ENCODE measurements around the gene SMURF2. TPM values are rescaled to one million over a fixed set of nuclear protein-coding genes. Genes with fewer than 3 reads are reported as not detected.

The SMURF2 gene
- total RNA-seq, 1 experiment from 2014 or later = 35.3 TPM

DNA sequence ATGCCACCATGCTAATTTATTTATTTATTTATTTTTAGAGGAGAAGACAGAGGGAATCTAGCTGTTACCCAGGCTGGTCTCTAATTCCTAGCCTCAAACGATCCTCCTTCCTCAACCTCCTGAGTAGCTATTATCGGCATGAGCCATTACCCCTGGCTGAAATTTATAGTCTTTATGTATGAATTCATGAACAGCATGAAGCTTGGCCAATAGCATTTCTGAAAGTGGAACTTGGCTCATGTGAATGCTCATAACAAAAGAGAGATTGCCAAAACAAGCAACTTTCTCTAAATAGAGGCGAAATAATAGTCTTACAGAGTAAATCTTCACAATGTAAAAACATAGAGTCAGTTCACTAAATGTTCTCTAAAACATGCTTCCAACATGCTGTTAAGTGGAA, 30.1 kb upstream of the SMURF2 start:
- Histone ChIP-seq H3K23me2 (ENCODE audit: insufficient read length, low read depth, low read length, poor library complexity, severe bottlenecking) (no peaks in the 10 kb centered on the region), H3T11ph (ENCODE audit: low read length) (no peak overlapping the region), H3K79me1 (ENCODE audit: insufficient read depth, low read depth, low read length, poor library complexity, severe bottlenecking) (no peaks in the 10 kb centered on the region), H3K18ac (ENCODE audit: insufficient read length, low read depth, low read length) (no peak overlapping the region), H4K91ac (ENCODE audit: insufficient read length, low read depth, low read length) (no peak overlapping the region), H4K20me1 (ENCODE audit: control insufficient read depth, insufficient read depth, insufficient read length) (no peaks in the 10 kb centered on the region), H3K4me1 (ENCODE audit: insufficient read depth, low read length) (no peaks in the 10 kb centered on the region), H2BK20ac (ENCODE audit: low read depth, low read length, poor library complexity, severe bottlenecking) (no peak overlapping the region), H2BK15ac (ENCODE audit: low read depth, low read length) (no peak overlapping the region), H3K14ac (ENCODE audit: insufficient read depth, low read length) (no peak overlapping the region), H2BK12ac (ENCODE audit: insufficient read length, low read depth, low read length) (no peak overlapping the region), H3K9ac (ENCODE audit: extremely low read depth, insufficient read length, low read length) (no peak overlapping the region), H3K9me3 (ENCODE audit: control insufficient read depth, low read depth, low read length) (no peaks in the 10 kb centered on the region), H3K56ac (ENCODE audit: insufficient read length, low read depth, low read length) (no peak overlapping the region), H2BK120ac (ENCODE audit: low read depth, low read length, poor library complexity, severe bottlenecking) (no peak overlapping the region), H4K5ac (ENCODE audit: insufficient read length, low read depth, low read length) (no peak overlapping the region), H3K4ac (ENCODE audit: low read depth, low read length) (no peak overlapping the region), H4K8ac (replicated peaks; ENCODE audit: insufficient read length, low read depth, low read length) (no peak overlapping the region), H3K4me2 (ENCODE audit: insufficient read depth, insufficient read length, low read length) (no peak overlapping the region), H2AK5ac (ENCODE audit: insufficient read length, low read length) (no peak overlapping the region), H3K27ac (ENCODE audit: insufficient read length, low read depth, low read length) (no peak overlapping the region), H2BK5ac (ENCODE audit: insufficient read length, low read length) (no peak overlapping the region), H3K23ac (ENCODE audit: insufficient read length, low read depth, low read length) (no peak overlapping the region), H2AFZ (ENCODE audit: low read length) (no peak overlapping the region), H3K79me2 (ENCODE audit: insufficient read depth, low read length) (no peaks in the 10 kb centered on the region), H3K27me3 (ENCODE audit: insufficient read depth, low read length) (no peaks in the 10 kb centered on the region)
- H3K27ac Mint-ChIP-seq = no peak overlapping the region
- H3K4me1 Mint-ChIP-seq = no peaks in the 10 kb centered on the region
- TF ChIP-seq, protein P1, sequence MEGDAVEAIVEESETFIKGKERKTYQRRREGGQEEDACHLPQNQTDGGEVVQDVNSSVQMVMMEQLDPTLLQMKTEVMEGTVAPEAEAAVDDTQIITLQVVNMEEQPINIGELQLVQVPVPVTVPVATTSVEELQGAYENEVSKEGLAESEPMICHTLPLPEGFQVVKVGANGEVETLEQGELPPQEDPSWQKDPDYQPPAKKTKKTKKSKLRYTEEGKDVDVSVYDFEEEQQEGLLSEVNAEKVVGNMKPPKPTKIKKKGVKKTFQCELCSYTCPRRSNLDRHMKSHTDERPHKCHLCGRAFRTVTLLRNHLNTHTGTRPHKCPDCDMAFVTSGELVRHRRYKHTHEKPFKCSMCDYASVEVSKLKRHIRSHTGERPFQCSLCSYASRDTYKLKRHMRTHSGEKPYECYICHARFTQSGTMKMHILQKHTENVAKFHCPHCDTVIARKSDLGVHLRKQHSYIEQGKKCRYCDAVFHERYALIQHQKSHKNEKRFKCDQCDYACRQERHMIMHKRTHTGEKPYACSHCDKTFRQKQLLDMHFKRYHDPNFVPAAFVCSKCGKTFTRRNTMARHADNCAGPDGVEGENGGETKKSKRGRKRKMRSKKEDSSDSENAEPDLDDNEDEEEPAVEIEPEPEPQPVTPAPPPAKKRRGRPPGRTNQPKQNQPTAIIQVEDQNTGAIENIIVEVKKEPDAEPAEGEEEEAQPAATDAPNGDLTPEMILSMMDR (conservative IDR thresholded peaks at IDR 0.05) = no peak
- H3K27me3 Mint-ChIP-seq (ENCODE audit: low read depth) = no peaks in the 10 kb centered on the region; the same call in 1 of the 2 replicates
- no peak for DNase-seq
- no peaks in the 10 kb centered on the region for H3K36me3 Mint-ChIP-seq (ENCODE audit: insufficient read depth in 1 of 3, low read depth in 3 of 3)
- no peak overlapping the region for H3K4me3 Mint-ChIP-seq
- H3K9me3 Mint-ChIP-seq = no peaks in the 10 kb centered on the region
- WGBS (ENCODE audit: extremely low coverage, insufficient read length, low lambda C conversion rate) = no CpG with 5 or more reads among the region's 3 CpGs
